ENCODE results near the gene LDHAL6B.
A peak's percentile ranks its signal among the peaks of the same experiment; 100 is the strongest.

The LDHAL6B gene

DNA sequence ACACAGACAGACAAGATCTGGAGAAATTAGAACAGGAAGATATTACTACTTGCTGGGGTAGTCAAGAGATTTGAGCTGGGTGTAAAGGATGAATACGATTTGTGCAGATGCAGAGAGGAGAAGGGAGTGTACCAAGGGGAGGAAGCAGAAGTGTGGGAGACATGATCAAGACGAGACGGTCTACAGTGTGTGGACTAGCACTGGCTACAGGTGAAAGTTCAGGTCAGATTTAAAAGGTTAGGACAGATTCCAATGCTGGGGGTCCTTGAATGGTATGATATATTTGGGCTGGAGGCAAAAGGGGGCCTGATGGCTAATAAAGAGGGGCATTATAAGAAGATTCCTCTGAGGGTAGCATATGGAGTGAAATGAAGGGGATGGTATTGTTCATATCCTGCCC is 12.1 kb downstream of the LDHAL6B start:
- H3K4me3 ChIP-seq (ENCODE audit: low read length) = no peak overlapping the region
- no peak for TF ChIP-seq CTCF (conservative IDR thresholded peaks at IDR 0.05; ENCODE audit: low read length)
- DNase-seq (ENCODE audit: low read depth) = no peak

GRCh38 chr15:59221511-59222505 is 15.2 kb downstream of the LDHAL6B start:
- peak; percentile 87 for DNase-seq (ENCODE audit: low read depth)
- TF ChIP-seq CTCF (conservative IDR thresholded peaks at IDR 0.05; ENCODE audit: low read length) = no peak
- no peak overlapping the region for H3K4me3 ChIP-seq (ENCODE audit: low read length)

DNA sequence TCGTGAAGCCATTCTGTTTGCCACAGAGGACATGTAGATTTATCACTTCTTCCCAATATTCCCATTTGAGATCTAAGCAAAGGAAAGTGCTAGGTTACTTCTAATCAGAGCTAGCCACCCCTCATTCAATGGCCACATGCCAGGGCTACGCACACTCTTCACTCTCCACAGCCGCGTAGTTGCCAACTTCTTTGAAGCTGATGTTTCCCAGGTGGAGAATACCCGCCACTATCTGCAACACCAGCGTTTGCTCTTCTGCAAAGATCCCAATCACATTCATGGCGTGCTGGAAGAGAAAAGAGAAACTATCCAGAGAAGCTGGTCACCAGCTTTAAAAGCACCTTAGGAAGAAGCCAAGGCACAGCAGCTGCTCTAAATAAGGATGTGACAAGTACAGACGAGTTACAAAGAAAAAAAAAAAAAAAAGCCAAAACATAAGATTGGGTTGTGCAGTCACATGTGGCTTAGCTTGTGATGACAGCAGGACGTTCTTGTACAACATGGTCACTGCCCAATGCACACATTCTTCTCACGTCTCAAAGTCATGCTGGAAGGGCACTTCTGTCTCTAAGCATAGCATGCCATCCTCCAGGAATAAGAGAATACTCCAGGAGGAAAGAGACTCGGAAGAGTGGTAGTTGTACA is 16.4 kb downstream of the LDHAL6B start:
- no peak for DNase-seq (ENCODE audit: low read depth)
- no peak for TF ChIP-seq CTCF (conservative IDR thresholded peaks at IDR 0.05; ENCODE audit: low read length)
- H3K4me3 ChIP-seq (ENCODE audit: low read length) = no peak overlapping the region

DNA sequence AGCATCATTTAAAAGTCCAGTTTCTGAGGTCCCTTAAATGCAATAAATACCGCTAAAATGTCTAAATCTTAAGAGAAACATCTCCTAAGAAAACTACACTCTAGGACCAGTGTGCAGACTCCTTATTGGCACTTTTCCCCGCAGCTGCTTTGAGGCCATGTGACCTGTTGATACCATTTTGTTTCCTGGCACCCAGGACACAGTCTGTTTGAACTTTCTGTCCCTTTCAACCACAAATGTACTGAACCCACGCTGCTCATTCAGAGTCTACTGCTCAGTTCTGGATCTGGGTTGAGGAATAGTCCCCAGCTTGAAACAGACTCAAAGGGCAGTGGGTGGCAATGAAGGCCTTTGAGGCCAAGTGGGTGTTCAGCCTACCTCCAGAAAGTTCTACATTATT is 17.1 kb downstream of the LDHAL6B start:
- no peak for TF ChIP-seq CTCF (conservative IDR thresholded peaks at IDR 0.05; ENCODE audit: low read length)
- H3K4me3 ChIP-seq (ENCODE audit: low read length) = no peak overlapping the region
- no peak for DNase-seq (ENCODE audit: low read depth)

- no peak for TF ChIP-seq CTCF (conservative IDR thresholded peaks at IDR 0.05; ENCODE audit: low read length)
- no peak for DNase-seq (ENCODE audit: low read depth)
Observed at GRCh38 chr15:59224474-59224873, 17.8 kb downstream of the LDHAL6B start.

GRCh38 chr15:59227021-59227420 is 20.4 kb downstream of the LDHAL6B start:
- H3K4me3 ChIP-seq (ENCODE audit: low read length) = no peak overlapping the region
- DNase-seq (ENCODE audit: low read depth) = no peak
- no peak for TF ChIP-seq CTCF (conservative IDR thresholded peaks at IDR 0.05; ENCODE audit: low read length)

More at GRCh38 chr15:59224474-59224873, 17.8 kb downstream of the LDHAL6B start:
- H3K4me3 ChIP-seq (ENCODE audit: low read length) = no peak overlapping the region

Data from AG10803 (cell line).